Lung (tissue), 12 donors: ENCODE data around the gene PRMT2. TPM values are rescaled to one million over a fixed set of nuclear protein-coding genes. Genes with fewer than 3 reads are reported as not detected.
"Not testable (repeated sequence)": the region's sequence is repeated elsewhere in the genome, so short reads cannot be mapped to it uniquely, and the experiment has no call there.

Source experiments
- ATAC-seq: fragments of 200-7000 bp; cut with Tn5 transposase; one replicate; pipeline ENCODE4 v1.9.1; 2020; ENCODE audit warnings: moderate number of reproducible peaks; ENCODE audit not compliant: insufficient read depth, low FRiP score
- DNase-seq, 3 donors: peaks; one replicate each; pipeline ENCODE4 v3.0.0-alpha.2; 2013 to 2017
- H3K27ac ChIP-seq, 2 donors: one replicate each; pipeline ENCODE4 v1.5.1; 2013; ENCODE audit warnings: mild to moderate bottlenecking in 2 of 2, moderate library complexity in 2 of 2, control low read depth in 1 of 2, inconsistent platforms in 1 of 2, low read depth in 1 of 2, low read length in 1 of 2
- H3K27me3 ChIP-seq, 3 donors: one replicate each; pipeline ENCODE4 v1.5.1; 2013; ENCODE audit warnings: low read length in 2 of 3; ENCODE audit not compliant: control insufficient read depth in 3 of 3, insufficient read depth in 3 of 3
- H3K36me3 ChIP-seq, 4 donors: one replicate each; pipeline ENCODE4 v1.5.1; 2013; ENCODE audit warnings: low read length in 4 of 4, mild to moderate bottlenecking in 1 of 4, moderate library complexity in 1 of 4; ENCODE audit not compliant: control insufficient read depth in 4 of 4, insufficient read depth in 4 of 4
- H3K4me1 ChIP-seq, 5 donors: one replicate each; pipeline ENCODE4 v1.5.1; 2013; ENCODE audit warnings: low read length in 5 of 5, mild to moderate bottlenecking in 2 of 5, moderate library complexity in 1 of 5; ENCODE audit not compliant: control insufficient read depth in 5 of 5, insufficient read depth in 5 of 5
- H3K4me3 ChIP-seq: one replicate; pipeline ENCODE4 v1.5.1; 2013; ENCODE audit warnings: mild to moderate bottlenecking, control low read depth, moderate library complexity
- H3K9ac ChIP-seq, 2 donors: one replicate each; pipeline ENCODE4 v1.5.1; 2013; ENCODE audit warnings: low read length in 2 of 2, control low read depth in 1 of 2; ENCODE audit not compliant: insufficient read depth in 1 of 2
- H3K9me3 ChIP-seq, 4 donors: one replicate each; pipeline ENCODE4 v1.5.1; 2013; ENCODE audit warnings: low read length in 3 of 4, mild to moderate bottlenecking in 1 of 4, moderate library complexity in 1 of 4; ENCODE audit not compliant: control insufficient read depth in 4 of 4, insufficient read depth in 3 of 4
- WGBS, 2 donors: extraction: QIAGEN DNeasy Blood & Tissue Kit; methylation state at CpG; one replicate each; pipeline ENCODE4 v1.1.7; 2013; 5-methylcytosine and 5-hydroxymethylcytosine counted together
- polyA plus RNA-seq, 2 donors: library from polyadenylated mRNA; stranded (reverse); fragments of 200-250 nt; gene quantifications; one replicate each; pipeline ENCODE4 v1.2.1, GENCODE V29; 2013
- total RNA-seq, 2 donors: library from RNA; depleted of rRNA in 1 of 2; stranded (reverse); fragments of >200 nt in 1 of 2; gene quantifications; one replicate each; pipeline ENCODE4 v1.2.1, GENCODE V29; 2014 to 2021
- TF ChIP-seq, protein P1 (sequence below): IDR thresholded peaks from 2 replicates; pipeline ENCODE4 v1.5.1; 2012; ENCODE audit warnings: mild to moderate bottlenecking; ENCODE audit errors: control extremely low read depth, extremely low read depth
- donor health status: control.
- donor health status: control.
- donor health status: Bipolar disorder and iron deficiency.
- donor health status: healthy.
- donor health status: DM: yes; HTN: yes; CAD: no.

Gene PRMT2
- total and polyA plus RNA-seq, 4 donors: 58.2 to 114 (median 90.8) TPM

DNA sequence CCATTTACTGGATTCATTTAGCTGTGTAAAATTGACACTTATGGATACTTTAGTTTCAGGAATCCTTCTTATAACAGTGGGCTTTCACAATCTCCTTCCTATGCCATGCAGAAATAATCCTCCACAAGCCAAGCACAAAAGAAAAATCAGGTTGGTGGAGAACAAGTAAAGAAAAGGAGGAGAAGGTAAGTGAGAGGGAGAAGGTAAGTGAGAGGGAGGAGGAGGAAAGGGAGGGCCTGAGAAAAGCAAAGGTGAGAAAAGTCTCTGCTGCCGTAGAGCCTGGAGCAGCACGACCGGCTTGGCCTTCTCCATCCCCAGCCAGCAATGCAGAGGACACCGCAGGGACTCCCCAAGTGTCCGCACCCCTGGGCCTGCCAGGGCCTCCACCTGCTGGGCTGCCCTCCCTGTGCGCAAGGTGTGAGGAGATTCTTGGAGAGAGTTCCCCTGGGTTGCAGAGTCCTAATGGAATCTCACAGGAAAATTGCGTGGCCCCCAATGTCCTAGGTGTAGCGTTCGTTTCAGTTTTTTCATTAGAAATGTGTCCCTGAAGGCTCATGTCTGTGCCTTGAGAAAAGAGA, 39.0 kb downstream of the PRMT2 start:
- TF ChIP-seq, protein P1, sequence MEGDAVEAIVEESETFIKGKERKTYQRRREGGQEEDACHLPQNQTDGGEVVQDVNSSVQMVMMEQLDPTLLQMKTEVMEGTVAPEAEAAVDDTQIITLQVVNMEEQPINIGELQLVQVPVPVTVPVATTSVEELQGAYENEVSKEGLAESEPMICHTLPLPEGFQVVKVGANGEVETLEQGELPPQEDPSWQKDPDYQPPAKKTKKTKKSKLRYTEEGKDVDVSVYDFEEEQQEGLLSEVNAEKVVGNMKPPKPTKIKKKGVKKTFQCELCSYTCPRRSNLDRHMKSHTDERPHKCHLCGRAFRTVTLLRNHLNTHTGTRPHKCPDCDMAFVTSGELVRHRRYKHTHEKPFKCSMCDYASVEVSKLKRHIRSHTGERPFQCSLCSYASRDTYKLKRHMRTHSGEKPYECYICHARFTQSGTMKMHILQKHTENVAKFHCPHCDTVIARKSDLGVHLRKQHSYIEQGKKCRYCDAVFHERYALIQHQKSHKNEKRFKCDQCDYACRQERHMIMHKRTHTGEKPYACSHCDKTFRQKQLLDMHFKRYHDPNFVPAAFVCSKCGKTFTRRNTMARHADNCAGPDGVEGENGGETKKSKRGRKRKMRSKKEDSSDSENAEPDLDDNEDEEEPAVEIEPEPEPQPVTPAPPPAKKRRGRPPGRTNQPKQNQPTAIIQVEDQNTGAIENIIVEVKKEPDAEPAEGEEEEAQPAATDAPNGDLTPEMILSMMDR: no peak
- no peak overlapping the region for H3K4me3 ChIP-seq
- H3K27me3 ChIP-seq: peaks cover 0 to 10% (median 2%) of the 10 kb centered on the region in 3 donors
- 85 to 88% methylated on average over 9 of the region's 9 CpGs for WGBS, 2 donors
- no peaks in the 10 kb centered on the region for H3K36me3 ChIP-seq
- no peaks in the 10 kb centered on the region for H3K9me3 ChIP-seq
- DNase-seq: no peak
- ATAC-seq: no peak
- H3K27ac ChIP-seq: no peak overlapping the region
- H3K9ac ChIP-seq: no peak overlapping the region
- H3K4me1 ChIP-seq: no peaks in the 10 kb centered on the region

DNA sequence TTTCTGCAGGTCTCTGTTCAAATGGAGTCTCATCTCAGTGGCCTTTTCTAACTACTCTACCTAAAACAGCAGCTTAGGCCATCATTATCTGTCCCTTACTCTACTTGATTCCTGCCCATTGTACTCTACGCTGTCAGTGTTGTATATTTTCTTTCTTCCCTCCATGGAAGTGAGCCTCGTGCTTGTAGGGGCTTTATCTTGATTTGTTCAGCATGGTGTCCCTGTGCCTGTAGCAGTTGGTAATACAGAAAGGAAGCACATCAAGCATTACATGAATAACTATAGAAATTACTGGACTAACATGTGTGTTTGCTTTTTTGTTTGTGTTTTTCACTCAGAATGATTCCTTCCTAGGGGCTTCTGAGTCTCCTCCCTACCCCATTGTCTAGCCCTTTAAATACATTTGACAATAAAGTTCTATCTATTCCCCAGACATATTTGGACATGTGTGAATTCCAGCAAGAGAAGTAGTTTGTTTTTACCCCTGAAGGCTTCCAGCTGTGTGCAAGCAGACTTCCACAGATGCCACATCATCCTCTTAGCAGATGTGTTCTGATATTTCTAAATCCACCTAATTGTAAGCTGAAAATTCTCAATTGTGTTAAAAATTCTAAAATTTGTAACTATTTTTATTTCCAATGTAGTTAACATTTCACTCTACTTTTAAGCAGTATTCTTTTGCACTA, 40.3 kb downstream of the PRMT2 start:
- 56 to 67% methylated on average over 2 of the region's 2 CpGs for WGBS, 2 donors
- H3K4me1 ChIP-seq: no peaks in the 10 kb centered on the region
- no peak overlapping the region for H3K9ac ChIP-seq
- no peak overlapping the region for H3K4me3 ChIP-seq
- H3K27ac ChIP-seq: no peak overlapping the region
- ATAC-seq: no peak
- no peaks in the 10 kb centered on the region for H3K36me3 ChIP-seq
- H3K27me3 ChIP-seq: peaks cover 0 to 5% (median 0%) of the 10 kb centered on the region in 3 donors
- TF ChIP-seq, protein P1: no peak
- DNase-seq: peak in 1 of 3 donors; percentile 12
- H3K9me3 ChIP-seq: no peaks in the 10 kb centered on the region

DNA sequence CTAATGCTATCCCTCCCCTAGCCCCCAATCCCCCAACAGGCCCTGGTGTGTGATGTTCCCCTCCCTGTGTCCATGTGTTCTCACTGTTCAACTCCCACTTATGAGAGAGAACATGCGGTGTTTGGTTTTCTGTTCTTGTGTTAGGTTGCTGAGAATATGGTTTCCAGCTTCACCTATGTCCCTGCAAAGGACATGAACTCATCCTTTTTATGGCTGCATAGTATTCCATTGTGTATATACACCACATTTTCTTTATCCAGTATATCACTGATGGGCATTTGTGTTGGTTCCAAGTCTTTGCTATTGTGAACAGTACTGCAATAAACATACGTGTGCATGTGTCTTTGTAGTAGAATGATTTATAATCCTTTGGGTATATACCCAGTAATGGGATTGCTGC, 41.1 kb downstream of the PRMT2 start:
- not testable (repeated sequence) for H3K4me3 ChIP-seq, DNase-seq, H3K27me3 ChIP-seq, H3K27ac ChIP-seq, ATAC-seq, H3K4me1 ChIP-seq, H3K36me3 ChIP-seq, H3K9me3 ChIP-seq, H3K9ac ChIP-seq
- 93 to 94% methylated on average over 2 of the region's 2 CpGs for WGBS, 2 donors

DNA sequence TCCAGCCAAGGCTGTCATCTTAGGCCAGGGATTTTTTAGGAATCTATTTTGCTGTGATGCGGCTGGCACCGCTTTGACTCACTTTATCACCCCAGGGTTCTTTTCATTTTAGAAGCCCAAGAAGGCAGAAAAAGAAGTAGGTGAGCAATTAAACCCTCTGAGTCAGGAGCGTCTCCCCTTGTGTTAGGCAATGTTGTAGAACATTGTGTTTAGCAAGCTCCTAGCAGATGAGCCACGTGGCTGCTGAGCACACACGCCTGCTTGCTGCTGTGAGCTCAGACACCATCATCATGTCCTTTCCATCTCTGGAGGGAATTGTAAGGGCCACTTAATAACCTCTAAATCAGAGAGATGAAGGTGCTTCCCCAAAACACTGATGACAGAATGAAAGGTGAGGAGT, 46.1 kb downstream of the PRMT2 start:
- not testable (repeated sequence) for H3K9me3 ChIP-seq, H3K27ac ChIP-seq, DNase-seq, H3K9ac ChIP-seq, ATAC-seq, H3K36me3 ChIP-seq, H3K4me3 ChIP-seq, H3K27me3 ChIP-seq, H3K4me1 ChIP-seq
- WGBS, 2 donors: 80 to 89% methylated on average over 5 of the region's 5 CpGs

DNA sequence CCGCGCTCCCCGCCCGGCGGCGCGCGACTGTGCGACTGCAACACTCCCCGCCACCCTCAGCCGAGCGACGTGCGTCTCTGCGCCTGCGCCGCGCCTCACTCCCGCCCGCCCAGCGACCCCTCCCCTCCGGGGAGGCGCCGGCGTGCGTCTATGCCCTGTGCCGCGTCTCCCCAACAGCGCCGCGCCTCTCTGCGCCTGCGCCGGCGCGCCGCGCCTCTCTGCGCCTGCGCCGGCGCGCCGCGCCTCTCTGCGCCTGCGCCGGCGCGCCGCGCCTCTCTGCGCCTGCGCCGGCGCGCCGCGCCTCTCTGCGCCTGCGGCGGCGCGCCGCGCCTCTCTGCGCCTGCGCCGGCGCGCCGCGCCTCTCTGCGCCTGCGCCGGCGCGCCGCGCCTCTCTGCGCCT, 63.2 kb downstream of the PRMT2 start:
- not testable (repeated sequence) for H3K27ac ChIP-seq, H3K9me3 ChIP-seq, H3K27me3 ChIP-seq, H3K4me3 ChIP-seq, H3K4me1 ChIP-seq, H3K9ac ChIP-seq, ATAC-seq, H3K36me3 ChIP-seq, DNase-seq
- WGBS, 2 donors: 81 to 86% methylated on average over 7 to 39 of the region's 81 CpGs

DNA sequence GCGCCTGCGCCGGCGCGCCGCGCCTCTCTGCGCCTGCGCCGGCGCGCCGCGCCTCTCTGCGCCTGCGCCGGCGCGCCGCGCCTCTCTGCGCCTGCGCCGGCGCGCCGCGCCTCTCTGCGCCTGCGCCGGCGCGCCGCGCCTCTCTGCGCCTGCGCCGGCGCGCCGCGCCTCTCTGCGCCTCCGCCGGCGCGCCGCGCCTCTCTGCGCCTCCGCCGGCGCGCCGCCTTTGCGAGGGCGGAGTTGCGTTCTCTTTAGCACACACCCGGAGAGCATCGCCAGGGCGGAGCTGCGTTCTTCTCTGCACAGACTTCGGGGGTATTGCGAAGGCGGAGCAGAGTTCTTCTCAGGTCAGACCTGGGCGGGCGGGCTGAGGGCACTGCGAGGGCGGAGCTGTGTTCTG, 63.6 kb downstream of the PRMT2 start:
- not testable (repeated sequence) for H3K27me3 ChIP-seq, H3K9me3 ChIP-seq, H3K4me3 ChIP-seq, ATAC-seq, H3K27ac ChIP-seq, H3K9ac ChIP-seq, H3K36me3 ChIP-seq, DNase-seq, H3K4me1 ChIP-seq
- WGBS, 2 donors: 74 to 83% methylated on average over 31 to 41 of the region's 69 CpGs
